AG10803 (cell line): Measurements from ENCODE around the gene COL4A6.
A peak's percentile ranks its signal among the peaks of the same experiment; 100 is the strongest.

Experiments used
- DNase-seq: peaks from one replicate; pipeline ENCODE4 v3.0.0; 2010; ENCODE audit warnings: low read depth
- H3K4me3 ChIP-seq: 2 replicates; pipeline ENCODE4 v1.5.1; 2011; ENCODE audit warnings: mild to moderate bottlenecking, low read length, control low read depth
- CTCF ChIP-seq: conservative IDR thresholded peaks from 2 replicates; pipeline ENCODE4 v1.5.1; 2011; ENCODE audit warnings: mild to moderate bottlenecking, low read length, control low read depth, inconsistent platforms

COL4A6 gene

GRCh38 chrX:108216919-108217571 is 221.2 kb downstream of the COL4A6 start:
- no peak overlapping the region for H3K4me3 ChIP-seq
- no peak for TF ChIP-seq CTCF
- DNase-seq = no peak

- no peak overlapping the region for H3K4me3 ChIP-seq
- TF ChIP-seq CTCF = no peak
- no peak for DNase-seq
These were observed 221.8 kb downstream of the COL4A6 start for GRCh38 chrX:108216405-108216804.

GRCh38 chrX:108211301-108211700 is 226.9 kb downstream of the COL4A6 start:
- no peak for DNase-seq
- no peak for TF ChIP-seq CTCF
- no peak overlapping the region for H3K4me3 ChIP-seq

- no peak for DNase-seq
- TF ChIP-seq CTCF = no peak
- no peak overlapping the region for H3K4me3 ChIP-seq
These were observed 229.1 kb downstream of the COL4A6 start for GRCh38 chrX:108209006-108209554.

GRCh38 chrX:108203540-108203939 is 234.7 kb downstream of the COL4A6 start:
- H3K4me3 ChIP-seq = no peak overlapping the region
- no peak for TF ChIP-seq CTCF
- DNase-seq = no peak

- peak; percentile 53 for TF ChIP-seq CTCF
- DNase-seq = peak; percentile 6
- no peak overlapping the region for H3K4me3 ChIP-seq
These were observed 238.5 kb downstream of the COL4A6 start for GRCh38 chrX:108199691-108200090.

GRCh38 chrX:108199041-108199440 is 239.2 kb downstream of the COL4A6 start:
- no peak overlapping the region for H3K4me3 ChIP-seq
- no peak for DNase-seq
- no peak for TF ChIP-seq CTCF
